ENCODE data around the gene BNIP1.
A peak's percentile ranks its signal among the peaks of the same experiment; 100 is the strongest.
"Not testable (repeated sequence)": the region's sequence is repeated elsewhere in the genome, so short reads cannot be mapped to it uniquely, and the experiment has no call there.

Gene BNIP1, protein sequence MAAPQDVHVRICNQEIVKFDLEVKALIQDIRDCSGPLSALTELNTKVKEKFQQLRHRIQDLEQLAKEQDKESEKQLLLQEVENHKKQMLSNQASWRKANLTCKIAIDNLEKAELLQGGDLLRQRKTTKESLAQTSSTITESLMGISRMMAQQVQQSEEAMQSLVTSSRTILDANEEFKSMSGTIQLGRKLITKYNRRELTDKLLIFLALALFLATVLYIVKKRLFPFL

DNA sequence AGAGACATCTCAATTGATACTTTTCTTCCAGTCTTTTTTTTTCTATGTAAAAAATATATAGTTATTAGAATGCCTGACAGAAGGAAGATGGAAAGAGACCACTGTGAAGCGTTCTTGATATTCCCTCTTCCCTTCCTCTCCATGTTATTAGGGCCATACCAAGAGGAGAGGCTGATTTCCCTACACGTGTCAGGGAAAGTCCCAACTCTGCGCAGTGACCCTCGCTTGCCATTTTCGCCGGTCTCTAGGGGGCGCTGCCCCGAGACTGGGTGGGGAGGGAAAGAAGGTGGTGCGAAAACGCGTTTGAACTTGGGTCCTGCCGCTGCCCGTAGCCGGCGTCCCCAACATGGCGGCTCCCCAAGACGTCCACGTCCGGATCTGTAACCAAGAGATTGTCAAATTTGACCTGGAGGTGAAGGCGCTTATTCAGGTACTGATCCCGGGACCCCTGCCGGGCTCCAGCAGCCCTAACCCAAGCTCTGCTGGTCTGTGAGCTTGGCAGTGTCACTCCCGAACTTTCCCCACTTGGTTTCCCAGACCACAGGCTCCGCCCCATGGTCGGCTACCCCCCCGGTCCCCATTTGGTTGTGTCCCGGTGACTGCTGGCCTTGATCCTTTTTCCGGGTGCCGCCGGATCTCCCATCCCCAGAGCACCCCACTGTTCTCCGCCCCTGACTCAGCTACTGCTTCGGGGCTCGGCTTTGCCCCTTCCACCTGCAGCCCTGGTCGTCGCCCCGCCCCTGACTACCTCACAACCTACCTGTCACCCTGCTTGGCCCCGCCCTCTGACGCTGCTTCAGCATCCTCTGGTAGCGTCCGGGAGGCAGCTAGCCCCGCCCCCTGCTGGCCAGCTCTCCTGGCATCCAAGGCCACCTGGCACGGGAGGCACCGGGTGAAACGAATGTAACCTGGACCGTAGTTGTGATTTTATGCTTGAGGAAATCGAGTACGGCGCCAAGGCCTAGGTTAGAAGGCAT lies at the start of gene BNIP1:
Gene BNIP1, plus strand, starts transcription at position 332 of the 977 bp plus-strand sequence. Its CDS starts 15 bp downstream, at position 347.
- peak within 1 kb of the TSS; percentile 94 for H3K4me3 ChIP-seq (ENCODE audit: low read length)
- no peaks in the 10 kb centered on the region for H3K27me3 ChIP-seq (ENCODE audit: insufficient read depth, low read length)
- H3K36me3 ChIP-seq (ENCODE audit: insufficient read depth, low read length) = peaks cover 13% of the 10 kb centered on the region
- H3K4me1 ChIP-seq (ENCODE audit: insufficient read depth, low read length) = peaks cover 8% of the 10 kb centered on the region
- no peaks in the 10 kb centered on the region for H3K9me3 ChIP-seq (ENCODE audit: low read length)
- peak within 1 kb of the TSS; percentile 85 for H2AFZ ChIP-seq (ENCODE audit: low read depth, low read length)

DNA sequence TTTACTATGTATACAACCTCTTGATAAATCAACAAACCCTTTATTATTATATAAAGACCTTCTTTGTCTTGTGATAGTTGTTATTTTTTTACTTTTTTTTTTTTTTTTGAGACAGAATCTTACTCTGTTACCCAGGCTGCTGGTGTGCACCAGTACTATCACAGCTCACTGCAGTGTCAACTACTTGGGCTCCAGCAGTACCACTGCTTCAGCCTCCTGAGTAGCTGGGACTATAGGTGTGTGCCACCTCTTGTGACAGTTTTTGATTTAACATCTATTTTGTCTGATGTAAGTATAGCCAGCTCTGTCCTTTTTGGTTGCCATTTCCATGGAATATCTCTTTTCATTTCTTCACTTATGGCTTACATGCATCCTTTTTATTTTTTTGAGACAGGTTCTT lies 45.5 kb upstream of the BNIP1 start:
- Histone ChIP-seq H3K27me3 (ENCODE audit: insufficient read depth, low read length) (no peaks in the 10 kb centered on the region), H3K9me3 (ENCODE audit: low read length) (peaks cover 4% of the 10 kb centered on the region), H3K4me3 (ENCODE audit: low read length) (no peak overlapping the region), H3K36me3 (ENCODE audit: insufficient read depth, low read length) (peaks cover 3% of the 10 kb centered on the region), H3K4me1 (ENCODE audit: insufficient read depth, low read length) (no peaks in the 10 kb centered on the region), H2AFZ (ENCODE audit: low read depth, low read length) (no peak overlapping the region)

DNA sequence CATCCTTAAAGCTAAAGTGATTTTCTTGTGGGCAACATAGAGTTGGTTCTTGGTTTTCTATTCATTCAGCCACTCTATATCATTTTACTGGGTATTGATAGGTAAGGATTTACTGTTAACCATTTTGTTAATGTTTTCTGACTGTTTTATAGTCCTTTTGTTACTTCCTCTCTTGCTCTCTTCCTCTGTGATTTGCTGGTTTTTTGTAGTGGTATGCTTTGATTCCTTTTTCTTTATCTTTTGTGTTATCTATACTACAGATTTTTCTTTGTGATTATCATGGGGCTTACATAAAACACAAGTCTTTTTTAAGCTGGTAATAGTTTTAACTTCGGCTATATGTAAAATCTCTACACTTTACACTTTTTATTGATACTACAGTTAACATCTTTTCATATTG lies 44.9 kb upstream of the BNIP1 start:
- peaks cover 3% of the 10 kb centered on the region for H3K36me3 ChIP-seq (ENCODE audit: insufficient read depth, low read length)
- H3K4me1 ChIP-seq (ENCODE audit: insufficient read depth, low read length) = no peaks in the 10 kb centered on the region
- H3K27me3 ChIP-seq (ENCODE audit: insufficient read depth, low read length) = no peaks in the 10 kb centered on the region
- H3K9me3 ChIP-seq (ENCODE audit: low read length) = peaks cover 4% of the 10 kb centered on the region
- H3K4me3 ChIP-seq (ENCODE audit: low read length) = no peak overlapping the region
- no peak overlapping the region for H2AFZ ChIP-seq (ENCODE audit: low read depth, low read length)

DNA sequence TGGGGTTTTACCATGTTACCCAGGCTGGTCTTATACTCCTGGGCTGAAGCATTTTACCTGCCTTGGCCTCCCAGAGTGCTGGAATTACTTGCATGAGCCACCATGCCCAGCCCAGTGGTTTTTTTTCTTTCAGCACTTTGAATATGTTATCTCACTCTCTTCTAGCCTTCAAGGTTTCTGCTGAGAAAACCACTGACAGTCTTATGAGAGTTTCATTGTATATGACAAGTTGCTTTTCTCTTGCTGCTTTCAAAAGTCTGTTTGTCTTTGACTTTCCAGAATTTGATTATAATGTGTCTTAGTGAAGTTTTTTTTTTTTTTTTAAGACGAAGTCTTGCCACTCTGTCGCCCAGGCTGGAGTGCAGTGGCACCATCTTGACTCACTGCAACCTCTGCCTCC lies 43.1 kb upstream of the BNIP1 start:
- H3K9me3 ChIP-seq (ENCODE audit: low read length) = peaks cover 4% of the 10 kb centered on the region
- peaks cover 3% of the 10 kb centered on the region for H3K36me3 ChIP-seq (ENCODE audit: insufficient read depth, low read length)
- no peak overlapping the region for H2AFZ ChIP-seq (ENCODE audit: low read depth, low read length)
- no peaks in the 10 kb centered on the region for H3K4me1 ChIP-seq (ENCODE audit: insufficient read depth, low read length)
- no peak overlapping the region for H3K4me3 ChIP-seq (ENCODE audit: low read length)
- H3K27me3 ChIP-seq (ENCODE audit: insufficient read depth, low read length) = no peaks in the 10 kb centered on the region

DNA sequence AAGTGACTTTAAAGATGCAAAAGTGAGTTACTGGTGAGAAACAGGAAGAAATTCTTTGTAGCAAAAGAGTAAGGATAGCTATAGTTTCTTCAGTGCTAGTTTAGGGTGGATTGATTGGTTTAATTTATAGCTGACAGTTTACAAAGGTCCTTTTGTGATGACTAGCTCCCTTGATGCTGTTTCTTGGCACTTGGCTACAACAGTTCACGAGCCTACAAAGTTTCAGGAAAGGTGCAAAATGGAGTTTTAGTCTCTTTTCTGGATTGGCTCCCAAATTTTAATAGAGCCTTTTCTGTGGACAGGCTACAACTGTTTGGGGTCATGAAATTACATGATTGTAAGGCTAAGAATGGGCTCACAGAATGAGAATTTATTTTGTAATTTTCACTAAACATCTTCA lies 40.9 kb upstream of the BNIP1 start:
- H3K27me3 ChIP-seq (ENCODE audit: insufficient read depth, low read length) = no peaks in the 10 kb centered on the region
- H3K4me1 ChIP-seq (ENCODE audit: insufficient read depth, low read length) = no peaks in the 10 kb centered on the region
- peaks cover 4% of the 10 kb centered on the region for H3K9me3 ChIP-seq (ENCODE audit: low read length)
- no peak overlapping the region for H3K4me3 ChIP-seq (ENCODE audit: low read length)
- no peak overlapping the region for H2AFZ ChIP-seq (ENCODE audit: low read depth, low read length)
- H3K36me3 ChIP-seq (ENCODE audit: insufficient read depth, low read length) = peaks cover 3% of the 10 kb centered on the region

DNA sequence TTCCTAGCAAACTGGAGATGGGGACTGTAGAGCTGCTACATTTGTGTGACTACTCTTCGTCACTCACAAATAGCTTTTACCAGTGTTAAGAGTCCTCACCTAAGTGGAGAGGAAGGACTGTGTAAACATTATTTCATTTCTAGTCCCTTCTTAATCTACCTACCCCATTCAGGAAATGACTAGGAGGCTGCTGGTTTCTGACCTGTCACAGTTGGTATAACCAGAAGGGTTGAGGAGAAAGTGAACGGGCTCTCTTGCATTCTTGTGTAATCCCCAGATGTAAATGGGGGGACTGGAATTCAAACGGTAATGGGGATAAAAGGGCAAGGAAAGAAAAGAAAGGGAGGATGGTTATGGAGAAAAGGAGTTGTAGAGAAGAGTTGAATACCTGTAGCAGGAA lies 35.4 kb upstream of the BNIP1 start:
- Histone ChIP-seq H3K4me1 (ENCODE audit: insufficient read depth, low read length) (no peaks in the 10 kb centered on the region), H3K27me3 (ENCODE audit: insufficient read depth, low read length) (no peaks in the 10 kb centered on the region), H3K36me3 (ENCODE audit: insufficient read depth, low read length) (peaks cover 16% of the 10 kb centered on the region), H2AFZ (ENCODE audit: low read depth, low read length) (no peak overlapping the region), H3K9me3 (ENCODE audit: low read length) (no peaks in the 10 kb centered on the region), H3K4me3 (ENCODE audit: low read length) (no peak overlapping the region)

DNA sequence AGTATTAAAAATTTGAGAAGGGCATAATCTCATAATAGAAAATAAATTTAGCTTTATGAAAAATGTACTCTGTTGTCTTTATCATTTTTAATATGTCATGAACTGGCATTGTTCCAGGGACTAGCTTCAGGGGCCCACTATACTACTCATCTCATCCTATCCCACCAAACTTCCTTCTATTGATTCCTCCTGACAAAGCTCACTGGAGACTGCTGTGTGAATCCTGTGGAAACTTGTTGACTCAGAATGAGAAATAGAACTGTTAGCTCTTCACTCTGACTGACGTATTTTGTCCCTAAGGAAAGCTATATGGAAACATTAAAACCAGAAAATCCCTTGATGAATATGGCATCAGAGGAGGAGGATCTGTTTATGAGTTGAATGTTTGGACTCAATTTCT lies 29.8 kb upstream of the BNIP1 start:
- H3K4me1 ChIP-seq (ENCODE audit: insufficient read depth, low read length) = no peaks in the 10 kb centered on the region
- H3K4me3 ChIP-seq (ENCODE audit: low read length) = no peak overlapping the region
- peaks cover 19% of the 10 kb centered on the region for H3K36me3 ChIP-seq (ENCODE audit: insufficient read depth, low read length)
- H2AFZ ChIP-seq (ENCODE audit: low read depth, low read length) = no peak overlapping the region
- H3K27me3 ChIP-seq (ENCODE audit: insufficient read depth, low read length) = no peaks in the 10 kb centered on the region
- H3K9me3 ChIP-seq (ENCODE audit: low read length) = no peaks in the 10 kb centered on the region

DNA sequence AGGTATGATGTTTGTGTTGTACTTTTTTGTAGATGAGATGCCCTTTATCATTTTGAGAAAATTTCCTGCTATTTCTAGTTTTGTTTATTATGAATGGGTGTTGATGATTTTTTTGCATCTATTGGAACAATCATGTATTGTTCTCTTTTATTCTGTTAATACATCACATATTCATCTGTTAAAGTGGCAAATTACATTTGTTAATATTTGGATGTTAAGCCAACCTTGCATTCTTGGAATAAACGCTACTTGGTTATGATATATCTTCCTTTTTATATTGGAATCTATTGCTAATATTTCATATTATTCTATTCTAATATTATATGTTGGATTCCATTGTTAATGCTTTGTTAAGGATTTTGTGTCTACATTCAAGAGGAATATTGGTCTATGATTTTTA lies 24.6 kb upstream of the BNIP1 start:
- Histone ChIP-seq H3K27me3 (ENCODE audit: insufficient read depth, low read length) (no peaks in the 10 kb centered on the region), H2AFZ (ENCODE audit: low read depth, low read length) (no peak overlapping the region), H3K36me3 (ENCODE audit: insufficient read depth, low read length) (peaks cover 12% of the 10 kb centered on the region), H3K4me3 (ENCODE audit: low read length) (no peak overlapping the region), H3K4me1 (ENCODE audit: insufficient read depth, low read length) (no peaks in the 10 kb centered on the region), H3K9me3 (ENCODE audit: low read length) (no peaks in the 10 kb centered on the region)

DNA sequence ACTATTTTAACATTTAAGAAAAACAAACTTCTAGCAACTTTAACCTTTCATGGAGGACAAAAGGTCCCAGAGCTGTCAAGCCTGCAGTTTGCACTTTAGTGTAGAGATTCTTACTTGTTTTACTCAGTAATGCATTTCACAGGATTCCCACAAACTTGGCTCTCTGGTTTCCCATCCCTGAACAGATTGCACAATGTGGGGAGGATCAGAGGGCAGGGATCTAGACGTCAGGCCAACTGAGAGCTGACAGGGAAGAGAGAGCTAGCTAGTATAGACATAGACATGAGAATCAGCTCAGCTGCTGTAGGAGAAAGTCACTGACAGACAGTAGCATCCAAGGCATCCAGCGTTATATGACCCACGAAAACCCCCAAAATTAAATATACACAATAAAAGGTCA lies 20.9 kb upstream of the BNIP1 start:
- H3K4me3 ChIP-seq (ENCODE audit: low read length) = no peak overlapping the region
- H3K36me3 ChIP-seq (ENCODE audit: insufficient read depth, low read length) = peaks cover 15% of the 10 kb centered on the region
- H3K9me3 ChIP-seq (ENCODE audit: low read length) = no peaks in the 10 kb centered on the region
- no peaks in the 10 kb centered on the region for H3K27me3 ChIP-seq (ENCODE audit: insufficient read depth, low read length)
- no peaks in the 10 kb centered on the region for H3K4me1 ChIP-seq (ENCODE audit: insufficient read depth, low read length)
- H2AFZ ChIP-seq (ENCODE audit: low read depth, low read length) = no peak overlapping the region

DNA sequence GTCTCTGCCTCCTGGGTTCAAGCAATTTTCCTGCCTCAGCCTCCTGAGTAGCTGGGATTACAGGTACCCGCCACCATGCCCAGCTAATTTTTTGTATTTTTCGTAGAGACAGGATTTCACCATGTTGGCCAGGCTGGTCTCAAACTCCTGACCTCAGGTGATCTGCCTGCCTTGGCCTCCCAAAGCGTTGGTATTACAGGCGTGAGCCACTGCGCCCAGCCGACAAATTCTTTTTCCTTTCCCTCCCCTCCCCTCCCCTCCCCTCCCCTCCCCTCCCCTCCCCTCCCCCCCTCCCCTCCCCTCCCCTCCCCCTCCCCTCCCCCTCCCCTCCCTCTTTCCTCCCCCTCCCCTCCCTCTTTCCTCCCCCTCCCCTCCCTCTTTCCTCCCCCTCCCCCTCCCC lies 12.2 kb upstream of the BNIP1 start:
- H3K36me3 ChIP-seq (ENCODE audit: insufficient read depth, low read length) = peaks cover 11% of the 10 kb centered on the region
- not testable (repeated sequence) for H3K9me3 ChIP-seq (ENCODE audit: low read length); H3K4me3 ChIP-seq (ENCODE audit: low read length); H3K4me1 ChIP-seq (ENCODE audit: insufficient read depth, low read length); H2AFZ ChIP-seq (ENCODE audit: low read depth, low read length); H3K27me3 ChIP-seq (ENCODE audit: insufficient read depth, low read length)

DNA sequence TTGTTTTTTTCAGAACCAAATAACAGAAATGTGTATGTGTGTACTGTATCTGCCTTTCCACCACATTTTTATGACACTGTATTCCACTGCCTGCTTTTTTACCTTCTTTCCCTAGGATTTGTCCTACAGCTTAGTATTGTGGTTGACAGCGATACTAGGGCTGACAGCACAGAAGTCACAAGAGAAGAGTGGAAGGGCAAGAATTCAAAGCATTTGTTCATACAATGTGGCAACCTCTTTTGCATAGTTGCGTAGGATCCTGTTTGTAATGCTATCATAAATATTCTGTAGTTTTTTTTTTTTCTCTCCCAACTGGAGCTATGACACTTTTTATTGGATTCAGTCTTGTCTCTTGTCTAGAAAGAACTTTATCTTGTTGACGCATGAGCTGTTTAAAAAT lies 5.6 kb upstream of the BNIP1 start:
- no peaks in the 10 kb centered on the region for H3K27me3 ChIP-seq (ENCODE audit: insufficient read depth, low read length)
- H3K9me3 ChIP-seq (ENCODE audit: low read length) = no peaks in the 10 kb centered on the region
- no peak overlapping the region for H2AFZ ChIP-seq (ENCODE audit: low read depth, low read length)
- H3K36me3 ChIP-seq (ENCODE audit: insufficient read depth, low read length) = peaks cover 5% of the 10 kb centered on the region
- peaks cover 12% of the 10 kb centered on the region for H3K4me1 ChIP-seq (ENCODE audit: insufficient read depth, low read length)
- no peak overlapping the region for H3K4me3 ChIP-seq (ENCODE audit: low read length)

DNA sequence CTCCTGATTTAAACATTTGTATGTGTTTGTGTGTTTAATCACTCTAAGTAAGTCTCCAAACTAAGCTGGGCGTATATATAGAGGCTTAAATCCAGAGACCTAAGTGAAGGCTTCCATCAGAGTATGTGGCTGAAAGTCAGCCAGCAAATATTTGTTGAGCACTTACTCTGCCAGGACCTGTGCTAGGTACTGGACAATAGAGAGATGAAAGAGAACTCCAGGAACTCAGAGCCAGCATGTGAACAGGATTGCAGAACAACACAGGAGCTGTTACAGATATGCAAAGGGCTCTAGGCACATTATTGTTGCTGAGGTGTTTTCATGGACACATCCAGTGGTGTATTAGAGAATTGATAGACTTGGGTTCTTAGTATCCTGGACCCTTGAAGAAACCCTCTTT lies 4.7 kb upstream of the BNIP1 start:
- Histone ChIP-seq H3K27me3 (ENCODE audit: insufficient read depth, low read length) (no peaks in the 10 kb centered on the region), H3K4me1 (ENCODE audit: insufficient read depth, low read length) (peaks cover 12% of the 10 kb centered on the region), H3K9me3 (ENCODE audit: low read length) (no peaks in the 10 kb centered on the region), H2AFZ (ENCODE audit: low read depth, low read length) (no peak overlapping the region), H3K4me3 (ENCODE audit: low read length) (no peak overlapping the region), H3K36me3 (ENCODE audit: insufficient read depth, low read length) (peaks cover 5% of the 10 kb centered on the region)

DNA sequence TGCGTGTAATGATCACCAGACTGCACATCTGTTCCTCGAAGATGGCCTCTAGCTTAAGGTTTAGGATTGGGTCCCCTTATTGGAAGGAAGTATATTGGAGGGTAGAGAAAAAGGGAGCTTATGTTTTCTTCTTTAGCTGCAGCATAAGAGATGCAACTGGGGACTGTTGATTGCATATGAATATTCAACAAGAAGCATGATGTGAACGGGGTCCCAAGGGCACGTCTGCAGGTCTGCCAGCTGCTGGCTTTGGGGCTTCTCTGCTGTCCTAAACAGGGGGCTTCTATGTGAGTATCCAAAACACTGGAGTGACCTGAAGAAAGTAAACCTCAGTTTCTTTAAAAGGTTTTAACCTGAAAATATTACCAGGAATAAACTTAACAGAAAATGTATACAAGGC lies 3.6 kb upstream of the BNIP1 start:
- peaks cover under 1% of the 10 kb centered on the region for H3K36me3 ChIP-seq (ENCODE audit: insufficient read depth, low read length)
- H3K4me3 ChIP-seq (ENCODE audit: low read length) = no peak overlapping the region
- no peaks in the 10 kb centered on the region for H3K9me3 ChIP-seq (ENCODE audit: low read length)
- H2AFZ ChIP-seq (ENCODE audit: low read depth, low read length) = no peak overlapping the region
- no peaks in the 10 kb centered on the region for H3K27me3 ChIP-seq (ENCODE audit: insufficient read depth, low read length)
- peaks cover 18% of the 10 kb centered on the region for H3K4me1 ChIP-seq (ENCODE audit: insufficient read depth, low read length)

Measured in neuron (in vitro differentiated cells).